GM21529 (cell line): ENCODE results near the gene VPS50.

ENCODE experiments used
- ATAC-seq: cut with Tn5 transposase; IDR thresholded peaks from one replicate; pipeline ENCODE4 v1.9.1; 2021; ENCODE audit not compliant: unreplicated experiment

VPS50 gene

GRCh38 chr7:93238131-93238530 is 6.0 kb downstream of the VPS50 start:
- ATAC-seq = no peak

GRCh38 chr7:93238748-93239147 is 6.6 kb downstream of the VPS50 start:
- ATAC-seq = peak; percentile 54

- ATAC-seq = no peak
Observed at GRCh38 chr7:93239824-93240223, 7.7 kb downstream of the VPS50 start.

- ATAC-seq = no peak
Observed at GRCh38 chr7:93242106-93242505, 9.9 kb downstream of the VPS50 start.

GRCh38 chr7:93245525-93246432 is 13.6 kb downstream of the VPS50 start:
- ATAC-seq = no peak

- no peak for ATAC-seq
Observed at GRCh38 chr7:93249491-93250148, 17.5 kb downstream of the VPS50 start.

GRCh38 chr7:93258661-93259060 is 26.5 kb downstream of the VPS50 start:
- no peak for ATAC-seq

GRCh38 chr7:93262535-93262934 is 30.4 kb downstream of the VPS50 start:
- ATAC-seq = no peak

GRCh38 chr7:93265220-93265619 is 33.1 kb downstream of the VPS50 start:
- ATAC-seq = no peak

- no peak for ATAC-seq
Observed at GRCh38 chr7:93279541-93279940, 47.4 kb downstream of the VPS50 start.

GRCh38 chr7:93284908-93285307 is 52.7 kb downstream of the VPS50 start:
- no peak for ATAC-seq

GRCh38 chr7:93293229-93293628 is 61.1 kb downstream of the VPS50 start:
- no peak for ATAC-seq

- ATAC-seq = no peak
Observed at GRCh38 chr7:93298206-93298605, 66.0 kb downstream of the VPS50 start.

GRCh38 chr7:93298671-93299070 is 66.5 kb downstream of the VPS50 start:
- ATAC-seq = no peak

- ATAC-seq = no peak
Observed at GRCh38 chr7:93301736-93302135, 69.6 kb downstream of the VPS50 start.

- no peak for ATAC-seq
Observed at GRCh38 chr7:93307131-93307660, 75.0 kb downstream of the VPS50 start.

GRCh38 chr7:93307943-93308342 is 75.8 kb downstream of the VPS50 start:
- no peak for ATAC-seq

- no peak for ATAC-seq
Observed at GRCh38 chr7:93310346-93310745, 78.2 kb downstream of the VPS50 start.

GRCh38 chr7:93314449-93314848 is 82.3 kb downstream of the VPS50 start:
- ATAC-seq = no peak

- ATAC-seq = no peak
Observed at GRCh38 chr7:93315896-93316295, 83.7 kb downstream of the VPS50 start.

- no peak for ATAC-seq
Observed at GRCh38 chr7:93316730-93317129, 84.6 kb downstream of the VPS50 start.

- ATAC-seq = no peak
Observed at GRCh38 chr7:93320887-93321286, 88.7 kb downstream of the VPS50 start.
